HG02623 (cell line): Measurements from ENCODE around the gene CCDC197.

Experiments
- ATAC-seq: cut with Tn5 transposase; IDR thresholded peaks from one replicate; pipeline ENCODE4 v1.9.1; 2021; ENCODE audit warnings: moderate library complexity; ENCODE audit not compliant: unreplicated experiment

CCDC197 gene

GRCh38 chr14:94040796-94041195 is 43.7 kb downstream of the CCDC197 start:
- no peak for ATAC-seq

- ATAC-seq, result no peak
These were observed 44.6 kb downstream of the CCDC197 start for GRCh38 chr14:94041551-94042346.

- ATAC-seq, result no peak
These were observed 45.5 kb downstream of the CCDC197 start for GRCh38 chr14:94042433-94043091.

GRCh38 chr14:94043111-94043755 is 46.1 kb downstream of the CCDC197 start:
- ATAC-seq, result no peak

GRCh38 chr14:94043756-94044475 is 46.8 kb downstream of the CCDC197 start:
- ATAC-seq, result no peak

DNA sequence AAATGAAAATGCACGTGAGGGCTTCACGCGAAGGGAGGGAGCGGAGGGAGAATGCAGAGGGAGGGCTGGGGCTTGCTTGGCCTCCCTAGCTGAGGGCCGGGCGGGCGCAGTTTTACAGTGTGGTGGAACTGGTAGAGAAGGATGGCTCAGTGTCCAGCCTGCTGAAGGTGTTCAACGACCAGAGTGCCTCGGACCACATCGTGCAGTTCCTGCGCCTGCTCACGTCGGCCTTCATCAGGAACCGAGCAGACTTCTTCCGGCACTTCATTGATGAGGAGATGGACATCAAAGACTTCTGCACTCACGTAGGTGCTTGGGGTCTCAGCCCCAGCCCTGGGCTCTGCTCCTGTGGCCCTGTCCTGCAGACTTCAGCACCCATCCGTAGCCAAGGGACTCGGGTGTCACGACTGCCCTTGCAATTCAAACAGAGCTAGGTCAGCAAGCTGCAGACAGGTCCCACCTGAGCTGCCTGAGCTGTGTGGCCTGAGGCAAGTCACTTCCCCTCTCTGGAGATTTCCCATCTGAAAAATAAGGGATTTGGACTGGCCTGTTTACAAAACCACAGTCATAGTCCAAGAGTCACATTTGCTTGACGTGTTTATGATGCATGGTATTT is 47.5 kb downstream of the CCDC197 start:
- ATAC-seq, result no peak

DNA sequence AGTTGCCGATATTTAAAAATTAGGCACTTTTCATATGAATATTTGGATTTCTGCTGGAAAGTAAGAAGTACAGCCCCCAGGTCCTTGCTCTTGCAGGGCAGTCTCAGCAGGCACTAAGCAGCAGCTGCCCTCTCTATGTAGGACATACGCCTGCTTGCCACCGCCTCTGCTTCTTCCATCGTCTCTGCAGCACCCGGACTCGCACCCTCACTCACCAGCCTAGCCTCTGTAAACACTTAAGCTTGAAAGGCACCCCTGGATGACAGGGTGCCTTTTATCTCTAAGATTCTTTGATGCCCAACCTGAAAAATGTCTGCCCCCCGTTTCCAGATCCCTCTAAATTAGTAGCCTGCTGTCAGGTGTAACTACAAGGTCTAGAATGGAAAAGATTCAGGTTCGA is 48.0 kb downstream of the CCDC197 start:
- ATAC-seq, result no peak

DNA sequence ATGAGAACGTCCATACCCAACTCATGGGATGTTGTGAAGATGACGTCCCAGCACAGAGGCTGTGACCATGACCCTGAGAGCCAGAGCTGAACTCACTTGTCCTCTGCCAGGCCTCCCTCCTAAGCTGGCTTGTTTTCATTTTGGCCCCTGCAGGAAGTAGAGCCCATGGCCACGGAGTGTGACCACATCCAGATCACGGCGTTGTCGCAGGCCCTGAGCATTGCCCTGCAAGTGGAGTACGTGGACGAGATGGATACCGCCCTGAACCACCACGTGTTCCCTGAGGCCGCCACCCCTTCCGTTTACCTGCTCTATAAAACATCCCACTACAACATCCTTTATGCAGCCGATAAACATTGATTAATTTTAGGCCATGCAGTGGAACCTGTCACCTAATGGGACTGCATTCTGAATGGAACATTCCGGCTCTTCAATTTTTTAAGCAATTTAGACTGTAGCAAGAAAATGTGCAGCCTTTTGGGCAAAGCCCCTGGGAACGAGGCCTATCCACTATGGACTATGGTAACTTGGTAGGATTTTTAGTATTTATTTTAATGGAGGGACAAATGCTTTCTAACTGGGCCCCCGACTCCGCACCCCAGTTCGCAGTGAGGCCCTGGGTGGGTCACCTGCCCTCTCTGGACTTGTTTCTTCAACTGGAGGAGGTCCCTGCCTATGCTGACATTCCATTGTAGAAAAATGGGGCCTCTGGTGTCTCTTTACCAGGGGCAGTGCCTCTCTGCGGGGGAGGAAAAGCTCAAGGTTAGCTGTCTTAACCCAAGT is 48.7 kb downstream of the CCDC197 start:
- ATAC-seq, result no peak

- no peak for ATAC-seq
These were observed 49.7 kb downstream of the CCDC197 start for GRCh38 chr14:94046696-94047250.

- no peak for ATAC-seq
These were observed 50.5 kb downstream of the CCDC197 start for GRCh38 chr14:94047581-94047980.

DNA sequence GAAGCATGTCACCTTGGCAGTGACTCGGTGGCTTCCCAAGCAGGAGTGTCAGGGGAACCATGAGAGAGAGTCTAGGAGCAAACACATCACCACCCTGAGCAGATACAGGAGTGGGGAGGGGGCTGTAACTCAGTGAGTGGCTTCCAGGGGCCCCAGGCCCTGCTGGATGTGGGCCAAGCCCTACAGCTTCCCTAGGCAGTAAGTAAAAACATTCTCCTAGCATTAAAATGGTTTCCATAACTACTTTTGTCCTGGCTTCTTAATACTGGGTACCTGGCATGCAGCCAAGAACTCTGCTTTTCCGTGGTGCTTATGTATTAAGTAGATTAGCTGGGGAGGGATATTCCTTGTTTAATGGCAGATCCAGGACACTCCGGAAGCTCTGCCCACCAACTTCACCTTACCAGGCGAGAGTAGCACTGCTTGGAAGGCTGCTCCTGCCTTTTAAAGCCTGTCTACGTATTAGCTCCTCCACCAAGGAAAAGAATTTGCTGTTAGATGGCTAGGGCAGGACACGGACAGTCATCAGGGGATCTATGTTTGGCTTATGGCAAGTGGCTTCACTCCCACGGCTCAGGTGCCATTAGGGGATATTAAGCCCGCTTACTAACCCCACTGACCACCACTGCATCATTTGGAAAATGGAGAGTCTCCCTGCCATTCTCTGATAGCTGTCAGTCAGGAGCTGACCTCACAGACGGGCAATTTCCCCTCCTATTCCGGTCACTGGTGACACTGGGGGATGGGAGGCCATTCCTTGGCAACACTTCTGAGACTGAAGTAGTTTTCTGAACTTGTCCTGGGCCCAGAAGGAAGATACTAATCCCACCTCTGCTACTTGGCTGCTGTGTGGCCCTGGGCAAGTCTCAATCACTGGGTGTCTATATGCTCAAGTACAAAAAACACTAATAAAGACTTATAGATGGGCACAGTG is 51.9 kb downstream of the CCDC197 start:
- ATAC-seq, result no peak

DNA sequence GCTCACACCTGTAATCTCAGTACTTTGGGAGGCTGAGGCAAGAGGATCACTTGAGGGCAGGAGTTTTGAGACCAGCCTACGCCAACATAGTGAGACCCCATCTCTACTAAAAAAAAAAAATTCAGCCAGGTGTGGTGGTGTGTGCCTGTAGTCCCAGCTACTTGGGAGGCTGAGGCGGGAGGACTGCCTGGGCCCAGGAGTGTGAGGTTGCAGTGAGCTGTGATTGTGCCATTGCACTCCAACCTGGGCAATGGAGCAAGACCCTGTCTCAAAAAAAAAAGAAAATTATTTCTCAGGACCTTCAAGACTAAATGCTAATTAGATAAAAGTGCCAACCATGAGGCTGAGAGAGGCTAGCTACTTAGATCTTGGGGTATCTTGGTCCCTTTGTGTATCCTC is 52.5 kb downstream of the CCDC197 start:
- ATAC-seq, result no peak

- no peak for ATAC-seq
These were observed 53.3 kb downstream of the CCDC197 start for GRCh38 chr14:94050231-94050880.

- no peak for ATAC-seq
These were observed 54.0 kb downstream of the CCDC197 start for GRCh38 chr14:94051115-94051514.

- ATAC-seq, result no peak
These were observed 54.7 kb downstream of the CCDC197 start for GRCh38 chr14:94051779-94052178.

DNA sequence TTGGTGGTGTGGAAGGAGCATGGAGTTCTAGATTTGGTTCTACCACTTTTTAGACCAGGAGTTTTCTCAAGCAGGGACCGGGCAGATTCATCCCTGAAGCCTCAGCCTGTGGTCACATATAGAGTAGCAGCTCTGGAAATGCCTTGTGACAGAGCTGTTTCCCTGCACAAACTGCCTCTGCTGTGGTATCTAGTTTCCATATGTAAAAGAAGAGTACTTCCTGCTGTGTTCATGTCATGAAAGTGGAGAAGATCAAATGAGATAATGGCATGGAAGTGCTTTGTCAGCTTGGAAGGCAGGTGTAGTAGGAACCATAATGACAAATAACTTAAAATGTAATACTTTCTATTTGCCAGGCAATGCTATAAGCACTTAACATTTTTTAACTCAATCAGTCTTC is 55.1 kb downstream of the CCDC197 start:
- no peak for ATAC-seq

DNA sequence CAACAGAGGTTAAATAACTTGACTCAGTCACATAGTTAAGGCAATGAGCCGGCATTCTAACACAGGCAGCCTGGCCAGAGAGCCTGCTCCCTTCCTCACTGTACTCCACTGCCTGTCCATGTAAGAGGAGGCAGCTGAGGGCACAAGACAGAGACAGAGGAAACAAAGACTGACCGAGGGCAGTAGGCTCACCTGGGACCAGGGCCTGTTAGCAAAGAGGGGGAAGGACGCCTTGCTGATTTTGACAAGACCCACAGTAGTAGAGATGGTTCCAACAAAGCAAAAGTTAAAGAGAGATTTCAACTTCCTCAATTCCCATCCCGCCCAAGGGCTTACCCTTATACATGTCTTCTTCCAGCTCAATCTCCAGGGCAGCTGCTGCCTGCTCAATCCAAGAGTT is 55.6 kb downstream of the CCDC197 start:
- ATAC-seq, result no peak

DNA sequence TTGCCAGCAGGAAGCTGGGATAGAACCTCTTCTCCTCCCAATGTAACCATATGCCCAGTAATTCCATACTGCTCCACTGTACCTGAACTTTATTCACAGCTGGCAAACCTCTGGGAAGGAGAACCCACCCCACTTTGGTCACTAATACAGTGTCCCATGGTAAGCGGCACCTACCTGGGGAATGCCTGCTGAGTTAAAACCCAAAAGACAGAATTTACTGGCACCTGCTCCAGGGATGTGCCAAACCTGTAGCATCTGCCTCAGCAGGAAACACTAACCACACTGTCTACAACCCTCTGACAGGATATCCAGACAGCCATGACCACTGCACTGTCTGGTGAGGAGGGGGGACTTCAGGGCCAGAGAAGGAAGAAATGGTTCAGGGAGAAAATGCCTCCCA is 57.3 kb downstream of the CCDC197 start:
- no peak for ATAC-seq
